Activated CD4-positive, alpha-beta T cell treated with anti-CD3 and anti-CD28 coated beads, Interleukin-2, amount 50 U/mL, for 16 hours (primary cell): ENCODE data around the gene GALNS.
"Not testable (repeated sequence)": the region's sequence is repeated elsewhere in the genome, so short reads cannot be mapped to it uniquely, and the experiment has no call there.

Experiments used
- DNase-seq: peaks from one replicate; pipeline ENCODE4 v3.0.0-alpha.2; 2020

The GALNS gene

DNA sequence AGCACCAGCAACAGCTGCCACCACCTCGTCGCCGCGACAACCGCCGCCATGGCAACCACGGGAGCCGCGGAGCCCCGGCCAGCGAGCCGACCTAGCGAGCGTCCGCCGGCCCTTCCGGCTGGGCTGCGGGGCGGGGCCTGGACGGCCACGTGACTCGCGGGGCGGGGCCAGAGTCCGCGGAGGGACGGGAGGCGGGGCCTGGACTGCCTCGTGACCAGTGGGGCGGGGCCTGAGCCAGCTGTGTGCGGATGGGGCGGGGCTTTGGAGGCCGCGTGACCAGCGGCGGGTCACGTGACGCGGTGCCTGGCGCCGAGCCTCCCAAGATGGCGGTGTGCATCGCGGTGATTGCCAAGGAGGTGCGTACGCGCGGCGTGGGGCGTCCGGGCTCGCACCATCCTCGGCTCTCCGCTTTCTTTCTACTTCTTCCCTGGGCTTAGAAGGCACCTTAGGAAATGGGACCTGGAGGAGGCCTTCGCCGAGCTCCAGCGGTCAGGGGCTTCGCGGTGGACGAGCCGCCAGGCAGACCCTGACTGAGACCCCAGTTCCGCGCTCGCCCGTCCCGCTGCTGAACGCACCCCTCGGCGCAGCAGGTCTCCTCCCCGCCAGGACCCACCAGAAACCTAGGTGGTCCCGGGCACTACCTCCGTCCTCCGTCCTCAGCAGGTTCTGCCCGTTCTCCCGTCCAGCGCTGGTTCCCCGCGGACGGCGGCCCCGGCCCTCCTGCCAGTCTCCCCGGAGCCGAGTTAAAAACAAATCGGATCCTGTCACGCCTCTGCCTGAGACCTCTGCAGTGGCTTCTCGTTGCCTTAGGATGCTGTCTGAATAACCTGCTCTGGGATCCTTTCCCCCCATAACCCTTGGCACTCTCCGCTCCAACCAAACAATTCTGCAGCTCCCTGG lies at the start of gene GALNS, which contains the start of gene TRAPPC2L:
Gene GALNS (minus strand): TSS at position 120 of the 900 bp plus-strand sequence. CDS start 70 bp downstream, at position 50.
Gene TRAPPC2L (plus strand): TSS at position 300 of the 900 bp plus-strand sequence. CDS start 24 bp downstream, at position 324.
- DNase-seq, result peak; percentile 99

DNA sequence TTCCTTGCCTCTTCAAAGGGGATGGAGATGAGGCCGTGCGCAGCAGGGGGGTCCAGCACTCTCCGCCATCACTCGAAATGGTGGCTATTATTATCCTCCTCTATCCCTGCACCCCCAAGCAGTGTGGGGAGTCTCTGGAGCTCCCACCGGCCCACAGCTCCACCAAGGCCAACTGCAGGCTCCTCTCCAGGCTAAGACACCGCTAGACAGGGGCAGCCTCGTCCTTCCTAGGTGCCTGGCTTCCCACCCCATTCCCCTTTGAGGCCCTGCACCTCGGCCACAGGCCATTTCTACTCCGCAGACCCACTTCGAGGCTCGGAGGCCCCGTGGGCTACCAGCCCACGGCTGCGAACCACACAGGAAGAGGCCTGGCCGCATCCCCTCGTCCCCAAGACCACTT lies 49.3 kb upstream of the GALNS start:
- DNase-seq, result no peak

GRCh38 chr16:88905563-88905962 lies 48.8 kb upstream of the GALNS start:
- peak; percentile 10 for DNase-seq

- DNase-seq, result no peak
These were observed 48.1 kb upstream of the GALNS start for GRCh38 chr16:88904676-88905365.

DNA sequence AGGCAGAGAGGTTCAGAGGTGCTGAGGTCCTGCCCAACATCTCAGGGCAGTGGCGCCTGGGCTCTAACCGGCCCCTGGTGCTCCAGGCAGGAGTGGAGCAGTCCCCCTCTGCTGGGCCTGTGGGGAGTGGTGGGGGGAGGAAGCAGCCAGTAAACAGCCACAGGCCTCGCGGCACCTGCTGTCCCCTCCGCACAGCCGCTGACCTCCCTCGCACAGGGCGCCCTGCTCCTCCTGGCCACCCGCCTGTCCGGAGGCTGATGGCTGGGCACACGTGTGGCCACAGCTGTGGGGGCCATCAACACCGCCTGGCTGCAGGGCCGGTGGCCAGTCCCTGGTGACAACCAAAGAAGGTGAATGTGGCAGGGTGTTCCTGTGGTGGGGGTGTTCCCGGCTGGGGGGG lies 46.5 kb upstream of the GALNS start:
- no peak for DNase-seq

DNA sequence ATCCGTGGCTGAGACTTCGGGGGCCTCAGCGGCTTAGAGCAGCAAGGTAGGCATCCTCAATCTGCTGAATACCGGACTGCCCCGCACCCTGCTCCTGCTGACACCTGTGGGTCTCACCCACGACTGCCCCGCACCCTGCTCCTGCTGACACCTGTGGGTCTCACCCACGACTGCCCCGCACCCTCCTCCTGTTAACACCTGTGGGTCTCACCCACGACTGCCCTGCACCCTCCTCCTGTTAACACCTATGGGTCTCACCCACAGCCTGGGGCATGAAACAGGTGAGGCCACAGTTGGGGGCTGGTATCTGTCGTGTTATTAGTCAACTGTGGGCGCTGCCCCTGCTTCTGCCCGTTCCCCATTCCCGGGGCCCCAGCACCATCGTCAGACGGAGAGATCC lies 46.0 kb upstream of the GALNS start:
- DNase-seq, result no peak

GRCh38 chr16:88901718-88902337 lies 45.1 kb upstream of the GALNS start:
- DNase-seq, result no peak

- no peak for DNase-seq
These were observed 43.9 kb upstream of the GALNS start for GRCh38 chr16:88900662-88901052.

DNA sequence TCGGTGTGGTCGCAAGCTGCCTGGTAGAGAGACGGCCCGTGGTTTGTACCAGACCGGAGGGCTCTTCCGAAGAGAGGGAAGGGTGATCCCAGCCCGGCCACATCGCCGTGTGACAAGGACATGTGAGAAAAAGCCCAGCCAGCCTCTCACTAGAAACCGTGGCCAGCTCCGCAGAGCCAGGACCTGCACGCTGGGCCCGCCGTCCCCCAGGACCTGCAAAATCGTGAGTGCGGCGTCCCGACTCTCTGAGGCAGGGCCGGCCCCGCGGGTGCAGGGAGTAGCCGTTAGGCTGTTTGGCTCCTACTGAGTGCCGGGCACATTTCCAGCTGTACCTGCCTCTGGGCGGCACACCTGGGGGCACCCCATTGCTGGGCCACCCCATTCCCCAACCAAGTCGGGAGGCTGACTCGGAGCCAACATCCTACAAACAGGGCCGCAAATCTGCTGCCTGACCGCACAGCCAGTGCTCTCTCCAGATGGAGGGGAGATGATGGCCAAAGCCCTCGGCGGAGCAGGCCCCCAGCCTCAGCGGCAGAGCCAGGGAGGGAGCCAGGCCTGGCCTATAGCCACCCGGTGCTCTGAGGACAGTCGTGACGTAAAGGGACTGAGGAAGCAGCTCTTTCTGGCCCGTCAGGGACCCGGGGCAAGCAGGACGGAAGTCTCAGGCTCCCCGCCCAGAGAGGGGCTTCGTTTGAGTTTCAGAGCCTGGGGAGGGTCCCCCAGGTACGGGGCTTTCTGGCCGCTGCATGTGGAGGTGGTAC lies 43.3 kb upstream of the GALNS start:
- DNase-seq, result no peak

DNA sequence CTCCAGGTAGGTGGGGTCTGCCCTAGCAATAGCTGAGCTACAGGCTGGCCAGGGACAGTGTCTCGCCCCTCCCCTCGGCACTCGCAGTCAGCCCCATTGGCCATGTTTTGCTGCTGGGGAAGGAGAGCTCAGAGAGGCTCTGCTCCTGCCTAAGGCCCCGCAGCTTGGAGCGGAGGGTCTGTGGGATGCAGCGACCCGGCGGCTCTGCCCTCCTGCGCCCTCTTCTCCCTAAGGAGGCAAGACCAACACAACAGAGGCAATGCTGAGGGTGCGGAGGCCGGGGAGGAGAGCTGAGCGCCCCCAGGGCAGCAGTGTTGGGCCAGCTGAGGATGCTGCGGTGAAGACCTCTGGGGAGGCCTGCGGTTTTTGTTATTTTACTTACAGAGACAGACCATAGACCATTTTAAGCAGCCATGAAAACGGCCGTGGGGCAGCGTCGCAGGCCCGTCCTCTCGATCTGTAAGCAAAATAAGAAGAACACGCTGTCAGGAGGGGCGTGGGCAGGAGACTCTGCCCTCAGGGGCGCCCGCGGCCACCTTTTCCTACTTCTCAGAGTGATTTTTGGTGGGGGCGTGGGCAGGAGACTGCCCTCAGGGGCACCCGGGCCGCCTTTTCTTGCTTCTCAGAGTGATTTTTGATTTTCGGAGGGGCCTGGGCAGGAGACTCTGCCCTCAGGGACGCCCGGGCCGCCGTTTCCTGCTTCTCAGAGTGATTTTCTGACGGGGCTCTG lies 41.1 kb upstream of the GALNS start:
- no peak for DNase-seq

DNA sequence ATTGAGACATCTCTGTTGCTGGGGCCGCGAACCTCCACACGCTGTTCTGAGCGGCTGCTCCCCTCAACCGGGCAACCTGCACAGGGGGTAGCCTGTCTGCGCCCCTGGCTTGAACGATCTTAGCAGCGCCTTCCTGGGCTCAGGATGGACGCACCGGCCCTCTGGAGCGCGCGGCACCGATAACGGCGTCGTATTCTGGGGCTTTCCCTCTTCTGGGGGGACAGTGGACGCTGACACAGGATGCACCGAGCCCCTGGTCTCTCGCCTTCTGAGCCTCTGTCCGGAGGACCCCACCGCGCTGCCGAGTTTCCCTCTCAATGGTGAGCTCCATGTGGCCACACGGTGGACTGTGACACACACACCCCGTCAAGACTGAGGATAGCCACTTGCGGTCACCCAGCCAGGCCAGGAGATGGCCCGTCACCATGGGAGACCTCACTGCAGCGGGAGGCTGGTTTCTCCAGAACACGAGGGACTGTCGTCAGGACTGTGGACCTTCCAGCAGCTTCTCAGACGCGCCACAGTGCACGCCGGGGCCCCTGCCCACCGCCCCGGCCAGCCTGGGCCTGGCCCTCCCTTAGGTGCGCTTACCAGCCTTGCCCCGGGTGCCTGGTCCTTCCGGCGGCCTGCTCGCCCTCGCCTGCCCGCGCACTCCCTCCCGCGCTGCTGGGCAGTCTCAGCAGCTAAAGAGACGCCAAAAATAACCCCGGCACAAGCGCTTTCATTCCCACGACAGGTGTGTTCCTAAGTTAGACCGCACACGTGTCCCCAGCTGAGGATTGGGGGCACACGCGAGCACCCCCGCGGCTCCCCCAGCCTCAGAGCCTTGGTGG lies 39.7 kb upstream of the GALNS start:
- no peak for DNase-seq

DNA sequence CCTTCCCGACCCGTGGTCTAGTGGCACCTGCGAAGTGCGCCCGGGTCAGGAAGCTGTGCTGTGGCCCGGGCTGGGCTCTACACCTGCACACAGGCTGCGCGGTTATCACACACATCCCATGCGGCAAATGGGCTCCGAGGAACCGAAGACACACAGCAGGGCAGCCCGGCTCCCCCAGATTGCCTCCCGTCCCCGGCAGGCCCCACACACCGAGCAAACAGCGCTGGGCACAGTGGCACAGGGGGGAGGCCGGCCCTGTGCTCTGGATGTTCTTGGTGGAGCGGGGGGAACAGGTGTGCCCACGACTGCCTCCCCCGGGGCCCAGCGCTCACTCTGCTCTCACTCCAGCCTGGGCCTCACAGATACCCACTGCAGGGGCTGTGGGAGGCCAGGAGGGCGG lies 38.6 kb upstream of the GALNS start:
- DNase-seq, result no peak

DNA sequence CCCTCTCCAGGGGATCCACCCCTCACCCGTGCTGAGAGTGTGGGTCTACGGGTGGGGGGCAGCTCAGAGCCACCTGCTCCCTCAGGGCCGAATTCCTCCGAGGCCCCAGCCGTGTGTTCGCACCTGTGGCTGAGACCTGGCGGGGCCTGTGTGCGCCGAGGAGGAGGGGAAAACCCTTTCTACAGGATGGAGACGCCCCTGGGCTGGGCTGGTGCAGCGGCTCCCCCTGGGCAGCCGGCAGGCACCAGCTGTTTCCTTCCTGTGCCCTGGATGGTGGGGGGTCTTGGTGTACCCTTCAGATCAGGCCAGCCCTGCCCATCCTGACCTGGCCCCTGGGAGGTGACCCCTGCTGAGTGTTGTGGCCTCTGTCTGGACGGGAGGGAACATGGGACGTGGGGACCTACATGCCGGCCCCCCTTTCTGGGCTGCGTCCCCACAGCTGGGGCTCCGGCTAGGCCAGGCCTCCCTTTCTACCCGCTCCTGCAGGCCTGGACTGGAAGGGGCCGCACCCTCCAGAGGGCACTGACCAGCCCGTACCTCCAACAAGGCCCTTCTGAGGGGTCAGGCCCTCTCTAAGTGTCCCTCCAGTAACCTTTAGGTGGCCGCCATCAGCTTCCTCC lies 38.0 kb upstream of the GALNS start:
- no peak for DNase-seq

DNA sequence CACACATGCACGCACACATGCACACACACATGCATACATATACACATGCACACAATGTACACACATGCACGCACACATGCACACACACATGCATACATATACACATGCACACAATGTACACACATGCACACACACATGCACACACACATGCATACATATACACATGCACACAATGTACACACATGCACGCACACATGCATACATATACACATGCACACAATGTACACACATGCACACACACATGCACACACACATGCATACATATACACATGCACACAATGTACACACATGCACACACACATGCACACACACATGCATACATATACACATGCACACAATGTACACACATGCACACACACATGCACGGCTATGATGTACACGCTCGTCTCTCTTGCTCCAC lies 37.5 kb upstream of the GALNS start:
- DNase-seq, result not testable (repeated sequence)

GRCh38 chr16:88893127-88893968 lies 36.6 kb upstream of the GALNS start:
- no peak for DNase-seq

DNA sequence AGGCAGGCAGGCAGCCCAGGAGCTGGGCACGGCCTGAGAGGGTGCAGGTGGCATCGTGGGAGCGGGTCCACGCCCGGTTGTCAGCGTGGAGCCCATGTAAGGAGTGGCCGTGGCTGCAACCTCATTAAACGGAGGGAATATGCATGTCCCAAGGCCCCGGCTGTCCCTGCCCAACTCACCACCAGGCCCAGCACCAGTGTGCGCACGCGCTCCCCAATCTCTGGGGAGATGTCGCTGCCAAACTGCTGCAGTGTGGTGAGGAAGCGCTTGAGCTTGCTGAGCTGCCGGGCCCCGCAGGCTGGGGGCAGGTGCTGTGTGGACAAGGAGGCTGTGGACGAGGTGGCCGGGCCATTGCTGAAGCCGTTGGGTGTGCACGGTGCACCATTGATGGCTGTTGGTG lies 35.3 kb upstream of the GALNS start:
- no peak for DNase-seq

- DNase-seq, result no peak
These were observed 34.3 kb upstream of the GALNS start for GRCh38 chr16:88891083-88891482.

DNA sequence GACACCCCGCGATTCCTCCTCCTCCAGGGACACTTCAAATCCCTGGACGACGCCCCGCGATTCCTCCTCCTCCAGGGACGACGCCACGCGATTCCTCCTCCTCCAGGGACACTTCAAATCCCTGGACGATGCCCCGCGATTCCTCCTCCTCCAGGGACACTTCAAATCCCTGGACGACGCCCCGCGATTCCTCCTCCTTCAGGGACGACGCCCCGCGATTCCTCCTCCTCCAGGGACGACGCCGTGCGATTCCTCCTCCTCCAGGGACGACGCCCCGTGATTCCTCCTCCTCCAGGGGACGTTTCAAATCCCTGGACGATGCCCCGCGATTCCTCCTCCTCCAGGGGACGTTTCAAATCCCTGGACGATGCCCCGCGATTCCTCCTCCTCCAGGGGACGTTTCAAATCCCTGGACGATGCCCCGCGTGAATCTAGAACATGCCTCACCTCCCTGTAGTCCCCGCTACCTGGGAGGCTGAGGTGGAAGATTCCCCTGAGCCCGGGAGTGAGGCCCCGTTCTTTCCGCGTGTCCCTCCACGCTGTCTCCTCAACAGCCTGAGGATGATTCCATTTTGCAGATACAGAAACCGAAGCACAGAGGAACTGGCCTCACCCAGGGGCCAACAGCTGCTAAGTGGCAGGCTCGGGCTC lies 33.1 kb upstream of the GALNS start:
- not testable (repeated sequence) for DNase-seq
